Natural killer cell (primary cell): ENCODE results near the gene SDR42E2. TPM values are rescaled to one million over a fixed set of nuclear protein-coding genes. Genes with fewer than 3 reads are reported as not detected.
"Not testable (repeated sequence)": the region's sequence is repeated elsewhere in the genome, so short reads cannot be mapped to it uniquely, and the experiment has no call there.

Experiments used
- ATAC-seq, 3 donors: fragments of 150-1000 bp in 2 of 3; fragments of 200-7000 bp in 1 of 3; cut with Tn5 transposase; 1 replicate in 1 of 3; 2 replicates in 2 of 3; pipeline ENCODE4 v1.10.0; 2021; ENCODE audit warnings: mild to moderate bottlenecking in 2 of 3, moderate library complexity in 2 of 3
- DNase-seq, 2 donors: peaks; one replicate each; pipeline versions ENCODE4 v3.0.0 to v3.0.0-alpha.2; 2013 to 2021; ENCODE audit warnings: mixed read lengths in 1 of 2
- H3K27ac ChIP-seq: one replicate; pipeline ENCODE4 v1.5.1; 2013; ENCODE audit warnings: mild to moderate bottlenecking, low read length
- H3K27me3 ChIP-seq: one replicate; pipeline ENCODE4 v1.6.1; 2013; ENCODE audit warnings: low read length; ENCODE audit not compliant: control insufficient read depth, insufficient read depth
- H3K36me3 ChIP-seq: one replicate; pipeline ENCODE4 v1.6.1; 2013; ENCODE audit warnings: low read length; ENCODE audit not compliant: control insufficient read depth, insufficient read depth
- H3K4me1 ChIP-seq: one replicate; pipeline ENCODE4 v1.6.1; 2013; ENCODE audit warnings: low read length; ENCODE audit not compliant: control insufficient read depth, insufficient read depth
- H3K4me3 ChIP-seq: one replicate; pipeline ENCODE4 v1.5.1; 2013; ENCODE audit warnings: low read length
- H3K9me3 ChIP-seq: one replicate; pipeline ENCODE4 v1.6.1; 2013; ENCODE audit warnings: low read length; ENCODE audit not compliant: control insufficient read depth, insufficient read depth
- H3K27ac Mint-ChIP-seq, 2 donors: one replicate each; pipeline ENCODE4 v1.8.0; 2022; ENCODE audit warnings: mild to moderate bottlenecking in 2 of 2, mixed read lengths in 2 of 2, moderate library complexity in 1 of 2
- H3K27me3 Mint-ChIP-seq, 2 donors: one replicate each; pipeline ENCODE4 v1.8.0; 2022; ENCODE audit warnings: low read depth in 2 of 2, mixed read lengths in 2 of 2
- H3K36me3 Mint-ChIP-seq: one replicate; pipeline ENCODE4 v1.8.0; 2022; ENCODE audit warnings: mixed read lengths
- H3K4me1 Mint-ChIP-seq, 2 donors: one replicate each; pipeline ENCODE4 v1.8.0; 2022; ENCODE audit warnings: mixed read lengths in 2 of 2
- H3K4me3 Mint-ChIP-seq: one replicate; pipeline ENCODE4 v1.8.0; 2022; ENCODE audit warnings: mild to moderate bottlenecking, moderate library complexity, mixed read lengths
- H3K9me3 Mint-ChIP-seq, 2 donors: one replicate each; pipeline ENCODE4 v1.8.0; 2022; ENCODE audit warnings: mixed read lengths in 2 of 2
- WGBS: methylation state at CpG from one replicate; pipeline ENCODE4 v1.1.7; 2013; ENCODE audit warnings: missing lambda C conversion rate; ENCODE audit not compliant: insufficient coverage; 5-methylcytosine and 5-hydroxymethylcytosine counted together
- intact Hi-C: fragments of 100-400 bp; cut with micrococcal nuclease; formaldehyde crosslinking; loops from one replicate; pipeline ENCODE4 v1.14.2; 2022
- total RNA-seq, 4 donors: library from RNA; stranded (reverse); fragments of 120-200 nt in 1 of 4; gene quantifications; one replicate each; pipeline versions ENCODE4 v1.2.3 to v1.2.4, GENCODE V29; 2013 to 2022
- TF ChIP-seq, protein P1 (sequence below): fragments of 200-600 bp; IDR thresholded peaks from one replicate; pipeline ENCODE4 v1.8.0; 2022; ENCODE audit warnings: antibody characterized with exemption

Gene SDR42E2
- total RNA-seq, 3 donors from 2014 or later (not counting 1 experiment from before 2014, with no cell fraction given) = 0.92 to 1.9 (median 0.93) TPM

DNA sequence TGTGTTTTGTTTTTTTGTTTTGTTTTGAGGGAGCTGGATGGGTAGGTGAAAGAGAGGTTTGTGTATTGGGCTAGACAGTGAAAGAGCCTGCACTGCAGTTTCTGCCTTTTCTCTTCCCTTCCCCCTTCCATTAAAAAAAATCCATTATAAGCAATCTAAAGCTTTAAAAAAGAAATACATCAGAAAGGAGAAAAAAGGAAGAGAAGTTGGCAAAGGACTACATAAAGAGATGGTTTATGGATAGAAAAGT is 33.1 kb downstream of the SDR42E2 start:
- H3K9me3 ChIP-seq = no peaks in the 10 kb centered on the region
- TF ChIP-seq, protein P1, sequence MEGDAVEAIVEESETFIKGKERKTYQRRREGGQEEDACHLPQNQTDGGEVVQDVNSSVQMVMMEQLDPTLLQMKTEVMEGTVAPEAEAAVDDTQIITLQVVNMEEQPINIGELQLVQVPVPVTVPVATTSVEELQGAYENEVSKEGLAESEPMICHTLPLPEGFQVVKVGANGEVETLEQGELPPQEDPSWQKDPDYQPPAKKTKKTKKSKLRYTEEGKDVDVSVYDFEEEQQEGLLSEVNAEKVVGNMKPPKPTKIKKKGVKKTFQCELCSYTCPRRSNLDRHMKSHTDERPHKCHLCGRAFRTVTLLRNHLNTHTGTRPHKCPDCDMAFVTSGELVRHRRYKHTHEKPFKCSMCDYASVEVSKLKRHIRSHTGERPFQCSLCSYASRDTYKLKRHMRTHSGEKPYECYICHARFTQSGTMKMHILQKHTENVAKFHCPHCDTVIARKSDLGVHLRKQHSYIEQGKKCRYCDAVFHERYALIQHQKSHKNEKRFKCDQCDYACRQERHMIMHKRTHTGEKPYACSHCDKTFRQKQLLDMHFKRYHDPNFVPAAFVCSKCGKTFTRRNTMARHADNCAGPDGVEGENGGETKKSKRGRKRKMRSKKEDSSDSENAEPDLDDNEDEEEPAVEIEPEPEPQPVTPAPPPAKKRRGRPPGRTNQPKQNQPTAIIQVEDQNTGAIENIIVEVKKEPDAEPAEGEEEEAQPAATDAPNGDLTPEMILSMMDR = no peak
- H3K36me3 ChIP-seq = no peaks in the 10 kb centered on the region
- H3K4me3 ChIP-seq = no peak overlapping the region
- Mint-ChIP-seq H3K27me3 (no peaks in the 10 kb centered on the region), H3K4me1 (peaks cover 43 to 58% of the 10 kb centered on the region in 2 donors), H3K4me3 (peak overlapping the region; percentile 89), H3K36me3 (no peaks in the 10 kb centered on the region), H3K9me3 (peaks cover 0 to 3% of the 10 kb centered on the region in 2 donors), H3K27ac (peak overlapping the region; percentile 91 to 95)
- peak overlapping the region; percentile 59 for H3K27ac ChIP-seq
- no peak for DNase-seq
- no peak for ATAC-seq
- H3K27me3 ChIP-seq = no peaks in the 10 kb centered on the region
- intact Hi-C loops = loop anchor here (1.0 kb wide), 2 partner anchors 11 to 102 kb away; partner anchors contain the start of genes EEF2K and POLR3E
- H3K4me1 ChIP-seq = peaks cover 49% of the 10 kb centered on the region

DNA sequence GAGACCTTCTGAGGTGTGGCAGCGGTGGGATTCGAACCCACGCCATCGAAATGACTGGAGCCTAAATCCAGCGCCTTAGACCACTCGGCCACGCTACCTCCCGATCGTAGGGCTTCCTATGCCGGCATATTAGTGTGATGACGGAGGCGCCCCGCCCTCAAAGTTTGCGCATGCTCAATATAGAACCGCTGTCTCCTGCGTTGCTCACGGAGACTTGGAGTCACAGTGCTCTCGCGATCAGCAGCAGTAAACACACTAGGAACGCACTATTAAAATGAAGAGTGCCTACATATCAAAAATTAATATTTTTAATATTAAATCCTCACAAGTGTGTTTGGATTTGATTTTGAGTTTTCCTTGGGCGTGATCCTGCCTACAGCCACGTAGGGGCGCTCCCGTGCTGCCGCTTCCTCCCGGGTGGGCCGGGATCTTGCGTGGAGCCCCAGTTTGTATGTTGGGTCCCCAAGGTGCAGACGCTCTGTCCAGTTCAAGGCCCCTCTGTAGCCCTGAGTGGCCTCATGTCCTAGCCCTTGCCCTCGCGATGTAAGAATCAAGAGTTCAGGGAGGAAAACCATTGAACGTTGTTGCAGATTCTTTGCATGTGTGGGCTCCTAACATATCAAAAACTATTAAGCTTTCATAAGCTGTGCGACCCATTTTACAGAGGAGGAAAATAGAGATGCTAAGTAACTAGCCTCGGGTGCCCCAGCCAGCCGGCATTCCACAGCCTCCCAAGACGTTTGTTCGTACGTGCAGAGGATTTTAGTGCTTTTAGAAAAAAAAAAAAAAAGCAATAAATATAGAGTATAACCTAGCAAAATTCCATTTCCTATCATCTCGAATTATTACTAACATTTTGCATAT is 33.6 kb downstream of the SDR42E2 start:
- Mint-ChIP-seq H3K4me1 (peaks cover 43 to 53% of the 10 kb centered on the region in 2 donors), H3K4me3 (peak overlapping the region; percentile 89), H3K9me3 (peaks cover 0 to 3% of the 10 kb centered on the region in 2 donors), H3K27ac (peak overlapping the region; percentile 91 to 95), H3K27me3 (no peaks in the 10 kb centered on the region), H3K36me3 (no peaks in the 10 kb centered on the region)
- H3K27ac ChIP-seq = peak overlapping the region; percentile 59
- no peaks in the 10 kb centered on the region for H3K36me3 ChIP-seq
- intact Hi-C loops = loop anchor here (1.0 kb wide), 2 partner anchors 10 to 101 kb away; partner anchors contain the start of genes EEF2K and POLR3E
- H3K9me3 ChIP-seq = no peaks in the 10 kb centered on the region
- peaks cover 49% of the 10 kb centered on the region for H3K4me1 ChIP-seq
- ATAC-seq = peak in 2 of 3 donors; percentile 9 to 11
- H3K27me3 ChIP-seq = no peaks in the 10 kb centered on the region
- 5% methylated on average over 36 of the region's 39 CpGs for WGBS
- peak overlapping the region; percentile 57 for H3K4me3 ChIP-seq
- peak; percentile 93 to 96 for DNase-seq
- TF ChIP-seq, protein P1 = peak; percentile 89

DNA sequence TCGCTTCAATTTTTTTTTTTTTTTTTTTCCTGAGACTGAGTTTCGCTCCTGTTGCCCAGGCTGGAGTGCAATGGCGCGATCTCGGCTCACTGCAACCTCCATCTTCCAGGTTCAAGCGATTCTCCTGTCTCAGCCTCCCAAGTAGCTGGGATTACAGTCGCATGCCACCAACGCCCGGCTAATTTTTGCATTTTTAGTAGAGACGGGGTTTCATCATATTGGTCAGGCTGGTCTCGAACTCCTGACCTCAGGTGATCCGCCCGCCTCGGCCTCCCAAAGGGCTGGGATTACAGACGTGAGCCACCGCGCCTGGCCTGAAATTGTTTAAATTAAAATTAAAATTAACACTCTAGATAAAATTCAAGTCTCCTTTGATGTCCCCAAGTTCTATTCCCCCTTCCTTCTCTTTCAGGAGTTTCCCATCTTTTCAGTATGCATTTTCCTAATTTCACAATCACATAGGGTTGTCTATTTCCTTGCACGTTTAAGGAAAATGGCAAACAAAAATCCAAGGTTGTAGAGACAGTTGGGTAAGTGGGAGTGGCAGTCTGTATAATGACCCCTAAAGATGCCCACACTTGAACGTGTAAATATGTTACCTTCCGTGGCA is 34.4 kb downstream of the SDR42E2 start:
- ATAC-seq, H3K27ac ChIP-seq, DNase-seq, H3K27me3 ChIP-seq, intact Hi-C loops, H3K9me3 ChIP-seq, H3K9me3 Mint-ChIP-seq, H3K36me3 ChIP-seq, H3K27me3 Mint-ChIP-seq, H3K36me3 Mint-ChIP-seq: not testable (repeated sequence)
- Histone ChIP-seq H3K4me3 (peak overlapping the region; percentile 57), H3K4me1 (peaks cover 45% of the 10 kb centered on the region)
- Mint-ChIP-seq H3K4me1 (peaks cover 37 to 45% of the 10 kb centered on the region in 2 donors), H3K27ac (peak overlapping the region in 1 of 2 donors; percentile 91), H3K4me3 (peak overlapping the region; percentile 89)
- WGBS = 49% methylated on average over 20 of the region's 20 CpGs

DNA sequence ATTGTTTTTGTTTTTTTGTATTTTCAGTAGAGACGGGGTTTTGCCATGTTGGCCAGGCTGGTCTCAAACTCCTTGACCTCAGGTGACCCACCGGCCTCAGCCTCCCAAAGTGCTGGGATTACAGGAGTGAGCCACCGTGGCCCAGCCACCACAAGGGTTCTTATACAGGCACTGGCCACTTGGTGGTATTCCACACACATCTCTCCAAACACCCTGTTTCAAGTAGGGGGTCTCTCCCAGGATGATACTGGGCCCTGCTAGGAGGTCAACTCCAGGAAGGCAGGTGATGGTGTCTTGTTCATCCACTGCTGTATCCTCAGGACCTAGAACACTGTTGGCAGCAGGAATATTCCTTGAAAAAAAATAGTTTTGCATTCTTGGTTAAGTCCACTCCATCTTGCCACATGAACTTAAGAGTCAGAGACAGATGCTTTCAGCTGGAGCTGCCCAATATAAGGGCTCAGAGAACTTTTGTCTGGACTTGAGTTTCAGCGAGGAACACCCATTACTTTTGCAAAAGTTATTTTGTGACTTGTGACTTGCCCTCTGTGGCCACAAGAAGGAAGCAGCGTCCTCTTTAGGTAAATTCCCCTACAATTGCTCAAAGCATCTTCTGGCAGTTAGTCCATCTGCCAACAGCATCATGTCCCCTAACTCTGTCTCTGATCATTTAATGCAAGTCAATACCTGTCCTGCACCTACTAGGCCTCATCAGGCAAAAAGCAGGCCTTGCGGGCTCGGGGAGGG is 36.4 kb downstream of the SDR42E2 start:
- DNase-seq = peak in 1 of 2 donors; percentile 45
- intact Hi-C loops = no loop called here

More for the DNA sequence above, 36.4 kb downstream of the SDR42E2 start:
- Histone ChIP-seq H3K27me3 (no peaks in the 10 kb centered on the region), H3K4me3 (no peak overlapping the region), H3K4me1 (peaks cover 26% of the 10 kb centered on the region), H3K9me3 (no peaks in the 10 kb centered on the region), H3K36me3 (no peaks in the 10 kb centered on the region), H3K27ac (no peak overlapping the region)
- H3K4me1 Mint-ChIP-seq = peaks cover 19 to 28% of the 10 kb centered on the region in 2 donors
- H3K27me3 Mint-ChIP-seq = no peaks in the 10 kb centered on the region
- no peak overlapping the region for H3K4me3 Mint-ChIP-seq
- no peaks in the 10 kb centered on the region for H3K36me3 Mint-ChIP-seq
- TF ChIP-seq, protein P1 = no peak
- H3K9me3 Mint-ChIP-seq = no peaks in the 10 kb centered on the region
- no peak overlapping the region for H3K27ac Mint-ChIP-seq
- 80% methylated on average over 7 of the region's 7 CpGs for WGBS
- ATAC-seq = no peak
